ENCODE measurements around the gene SYNDIG1.

SYNDIG1 gene

DNA sequence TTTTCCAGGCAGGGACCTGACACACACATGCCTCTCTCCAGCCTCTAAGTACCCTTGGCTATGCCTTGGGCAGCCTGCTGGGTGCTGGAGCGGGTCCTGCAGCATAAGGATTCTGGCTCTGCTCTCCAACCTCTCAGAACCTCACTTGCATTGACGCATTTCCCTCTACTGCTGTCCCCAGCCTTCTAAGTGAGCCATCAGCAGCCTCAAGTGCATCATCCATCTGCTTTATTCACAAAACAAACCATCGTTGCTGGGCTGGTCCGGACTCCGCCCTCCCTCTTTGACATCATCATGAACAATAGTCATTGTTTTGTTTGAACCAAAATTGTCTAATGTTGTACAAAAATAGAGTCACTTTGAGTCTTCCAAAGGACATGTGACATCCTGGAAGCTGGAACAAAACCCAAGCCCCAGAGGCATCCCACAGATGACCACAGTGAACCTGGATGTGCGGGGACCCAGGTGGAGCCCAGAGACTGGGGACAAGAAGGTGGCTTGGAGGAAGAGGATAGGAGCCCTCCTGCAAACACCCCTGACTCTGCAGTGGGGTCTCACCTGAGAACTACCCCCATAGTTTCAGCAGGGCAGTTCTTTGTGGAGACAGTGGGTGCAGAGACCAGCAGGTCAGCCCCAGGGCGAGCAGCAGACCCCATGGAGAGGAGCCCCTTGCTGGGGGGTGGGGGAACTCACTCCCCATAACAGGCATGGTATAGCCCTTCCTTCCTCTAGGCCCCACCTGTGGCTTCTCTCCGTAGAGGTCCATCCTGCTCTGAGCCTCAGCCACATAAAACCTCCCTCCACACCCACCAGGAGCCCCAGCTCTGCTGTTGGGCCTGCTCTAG is 230.1 kb downstream of the SYNDIG1 start:
- DNase-seq, result no peak

DNA sequence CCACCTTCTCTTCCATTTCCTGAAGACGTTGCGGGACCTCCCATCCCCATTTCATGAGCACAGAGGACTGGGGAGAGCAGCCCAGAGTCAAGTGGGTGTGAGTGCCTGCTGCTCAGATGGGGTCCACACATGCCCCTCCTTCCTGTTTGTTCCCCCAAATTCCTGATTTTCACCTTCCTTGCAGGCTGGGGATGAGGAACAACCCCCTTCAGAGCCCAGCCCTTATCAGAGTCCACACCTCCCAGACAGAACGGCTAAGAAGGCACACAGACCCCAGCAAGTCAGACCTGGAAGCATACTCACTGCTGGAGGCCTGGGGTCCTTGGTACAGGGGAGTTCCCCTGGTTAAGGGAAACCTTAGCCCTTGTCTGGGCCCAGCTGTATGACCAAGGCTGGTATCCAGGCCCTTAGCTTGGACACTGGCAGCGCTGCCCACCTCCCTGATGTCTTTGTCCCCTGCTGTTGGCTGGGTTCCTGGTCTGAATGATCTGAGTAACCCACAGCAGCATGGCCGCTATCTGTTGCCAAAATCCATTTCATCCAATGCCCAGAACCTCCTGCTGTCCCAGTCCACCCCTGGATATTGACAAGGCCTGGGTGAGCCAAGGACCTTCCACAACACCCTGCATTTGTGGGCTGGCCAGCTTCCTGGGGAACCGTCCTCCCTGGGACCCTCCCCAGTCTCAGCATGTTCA is 230.9 kb downstream of the SYNDIG1 start:
- DNase-seq, result no peak

DNA sequence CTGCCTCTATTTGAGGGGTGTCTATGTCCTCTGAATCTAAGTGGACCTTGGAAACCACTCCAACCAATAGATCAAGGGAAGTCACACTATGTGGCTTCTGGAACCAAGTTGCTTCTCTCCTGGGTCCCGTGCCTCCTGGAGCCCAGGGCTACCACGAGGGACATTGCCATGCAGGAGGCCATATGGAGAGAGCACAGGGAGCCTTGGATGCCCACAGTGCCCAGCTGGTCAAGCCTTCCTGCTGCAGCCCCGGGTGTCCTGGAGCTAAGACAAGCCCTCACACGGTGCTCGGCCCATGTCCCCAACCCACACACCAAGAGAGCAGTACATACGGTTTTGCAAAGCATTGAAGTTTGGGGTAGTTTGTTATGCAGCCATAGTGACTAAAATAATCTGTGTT is 231.6 kb downstream of the SYNDIG1 start:
- DNase-seq, result no peak

DNA sequence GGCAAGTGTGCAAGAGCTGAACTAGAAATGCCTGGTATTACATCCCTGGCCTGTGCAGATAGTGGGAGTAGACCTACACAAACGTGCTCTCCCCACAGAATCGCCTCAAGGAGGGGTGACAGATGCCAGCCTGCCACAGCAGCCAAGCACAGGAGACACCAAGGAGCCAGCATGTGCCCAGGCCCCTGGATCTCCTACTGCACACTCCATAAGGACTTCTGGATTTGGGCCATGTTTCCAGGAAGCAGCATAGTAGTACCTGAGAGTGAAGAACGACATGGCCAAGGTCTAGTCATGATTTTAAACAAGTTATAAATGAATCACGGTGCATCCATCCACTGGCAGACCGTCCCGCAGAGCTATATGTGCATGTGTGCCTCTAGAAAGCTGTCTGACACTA is 232.2 kb downstream of the SYNDIG1 start:
- no peak for DNase-seq

DNA sequence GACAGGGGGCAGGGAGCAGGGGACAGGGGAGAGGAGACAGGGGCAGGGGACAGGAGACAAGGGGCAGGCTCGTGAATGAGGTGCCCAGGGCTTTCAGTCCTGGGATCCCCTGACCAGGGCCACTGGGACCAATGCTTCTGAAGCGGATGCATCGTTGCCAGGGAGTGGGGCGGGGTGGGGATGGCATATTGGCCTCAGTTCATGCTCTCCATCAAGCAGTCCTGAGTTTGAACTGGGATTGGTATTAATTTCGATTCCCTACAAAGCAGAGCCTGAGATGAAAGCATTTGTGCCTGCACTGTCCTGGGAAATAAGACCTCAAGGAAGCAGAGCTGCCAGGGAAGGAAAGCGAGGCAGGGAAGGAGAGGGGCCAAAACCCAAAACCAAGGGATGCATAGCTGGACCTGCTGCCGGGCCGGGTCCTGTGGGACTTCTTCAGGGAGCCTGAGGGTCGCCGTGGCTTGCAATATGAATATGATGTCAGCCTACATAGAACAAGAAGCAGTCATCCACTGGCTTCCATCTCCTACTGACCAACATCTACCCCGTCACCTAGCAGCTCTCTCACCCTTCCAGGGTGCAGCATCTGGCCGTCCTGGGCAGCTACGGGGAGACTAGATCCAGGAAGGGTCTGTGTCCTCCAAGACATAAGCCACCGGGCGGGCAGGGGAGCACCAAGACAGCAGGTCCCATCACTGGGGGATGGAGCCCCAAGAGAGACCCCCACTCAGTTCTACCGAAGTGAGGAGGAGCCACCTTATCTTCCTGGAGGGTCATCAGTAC is 233.3 kb downstream of the SYNDIG1 start:
- no peak for DNase-seq

DNA sequence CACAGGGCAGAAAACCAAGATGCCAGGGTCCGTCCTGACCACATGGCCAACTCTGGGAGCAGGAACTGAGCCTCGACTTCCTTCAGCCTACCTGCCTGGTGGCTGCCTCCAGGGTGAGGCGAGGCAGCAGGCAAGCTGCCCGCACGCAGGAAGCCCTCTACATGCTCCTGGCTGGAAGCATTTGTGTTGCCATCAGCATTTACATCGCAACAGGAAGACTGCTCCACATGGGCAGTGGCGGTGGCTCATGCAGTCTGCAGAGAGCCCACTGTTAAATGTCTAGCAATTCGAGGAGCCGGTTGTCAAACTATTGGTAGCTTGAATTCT is 233.8 kb downstream of the SYNDIG1 start:
- no peak for DNase-seq

DNA sequence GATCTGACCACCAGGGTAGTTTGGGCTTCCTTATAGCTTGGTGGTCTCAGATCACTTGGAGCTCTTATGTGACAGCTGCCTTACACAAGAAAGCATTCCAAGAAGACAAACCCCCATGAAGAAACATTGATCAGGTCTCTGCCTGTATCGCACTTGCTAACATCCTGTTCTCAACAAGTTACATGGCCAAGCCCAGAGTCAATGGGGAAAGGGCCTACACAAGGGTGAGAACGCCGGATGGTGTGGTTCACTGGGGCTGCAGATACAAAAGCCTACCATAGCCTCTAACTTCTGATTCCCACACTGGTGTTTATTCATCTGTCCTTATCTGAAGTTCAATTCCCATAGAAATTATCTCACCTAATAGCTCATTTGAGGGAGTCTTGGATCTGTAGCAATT is 235.5 kb downstream of the SYNDIG1 start:
- DNase-seq, result no peak

DNA sequence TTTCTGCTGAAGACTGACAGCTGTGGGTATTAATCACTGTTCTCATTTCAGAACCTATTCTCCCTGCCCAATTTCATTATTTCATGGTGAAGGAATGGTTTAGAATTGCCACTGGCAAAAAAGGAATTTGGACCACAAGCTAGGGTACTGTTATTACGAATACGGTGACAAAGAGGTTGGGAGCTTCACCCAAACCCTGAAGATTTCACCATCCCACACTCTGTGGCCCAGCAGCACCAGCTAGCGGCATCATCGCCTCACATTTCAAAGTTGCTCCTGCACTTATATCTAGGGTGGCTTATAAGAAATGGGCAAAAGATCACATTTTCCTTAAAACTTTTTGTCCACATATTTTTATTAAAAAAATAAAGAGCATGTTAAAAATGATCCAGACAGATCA is 236.1 kb downstream of the SYNDIG1 start:
- no peak for DNase-seq

DNA sequence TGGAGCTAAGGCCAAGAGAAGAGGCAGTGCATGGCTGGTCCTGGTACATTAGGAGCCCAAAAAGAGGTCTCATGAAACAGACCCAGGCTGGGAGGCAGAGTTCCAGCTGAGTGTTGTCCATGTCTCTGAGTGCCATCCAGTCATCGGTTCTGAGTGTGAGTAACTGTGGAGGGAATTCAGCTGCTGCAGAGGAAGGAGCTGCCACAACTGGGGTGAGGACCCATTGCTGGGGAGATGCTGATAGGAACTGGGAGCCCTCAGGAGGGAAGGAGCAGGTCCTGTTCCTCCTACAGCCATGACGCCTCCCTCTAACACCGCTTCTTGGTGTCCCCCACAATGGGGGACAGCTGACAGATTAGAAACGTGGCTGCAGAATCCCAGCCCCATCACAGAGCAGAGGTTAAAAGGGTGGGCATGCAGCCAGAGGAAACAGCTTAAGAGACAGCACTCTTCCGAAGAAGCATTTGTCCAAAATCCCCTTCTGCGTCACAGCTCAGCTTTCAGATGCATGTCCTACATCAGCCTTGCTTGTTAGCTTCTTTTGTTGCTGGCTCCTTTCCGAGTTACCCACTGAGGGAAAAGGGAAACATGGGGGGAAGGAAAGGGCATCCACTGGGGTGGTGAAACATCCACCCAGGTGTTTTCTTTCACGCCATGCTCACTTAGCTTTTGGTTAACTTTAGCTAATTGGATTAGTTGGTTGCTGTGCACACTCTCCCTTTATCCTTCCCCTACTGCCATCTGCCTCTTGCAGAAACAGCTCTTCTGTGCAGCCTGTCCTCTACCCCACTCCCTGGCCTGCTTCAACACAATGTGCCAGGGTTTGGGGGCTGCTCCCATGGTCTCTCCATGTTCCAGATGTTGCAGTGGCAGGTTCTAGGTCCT is 239.2 kb downstream of the SYNDIG1 start:
- no peak for DNase-seq

Measured in NCI-H1105 treated with DMSO at 0.1 percent for 48 hours (cell line).